Stimulated activated CD4-positive, alpha-beta T cell treated with anti-CD3 and anti-CD28 coated beads, Interleukin-4, amount 100 ng/mL, for 48 hours (primary cell): ENCODE results near the gene C16orf87.

Source experiments
- DNase-seq, 2 donors: peaks; one replicate each; pipeline ENCODE4 v3.0.0-alpha.2; 2020; ENCODE audit warnings: low read depth in 2 of 2

Gene C16orf87

DNA sequence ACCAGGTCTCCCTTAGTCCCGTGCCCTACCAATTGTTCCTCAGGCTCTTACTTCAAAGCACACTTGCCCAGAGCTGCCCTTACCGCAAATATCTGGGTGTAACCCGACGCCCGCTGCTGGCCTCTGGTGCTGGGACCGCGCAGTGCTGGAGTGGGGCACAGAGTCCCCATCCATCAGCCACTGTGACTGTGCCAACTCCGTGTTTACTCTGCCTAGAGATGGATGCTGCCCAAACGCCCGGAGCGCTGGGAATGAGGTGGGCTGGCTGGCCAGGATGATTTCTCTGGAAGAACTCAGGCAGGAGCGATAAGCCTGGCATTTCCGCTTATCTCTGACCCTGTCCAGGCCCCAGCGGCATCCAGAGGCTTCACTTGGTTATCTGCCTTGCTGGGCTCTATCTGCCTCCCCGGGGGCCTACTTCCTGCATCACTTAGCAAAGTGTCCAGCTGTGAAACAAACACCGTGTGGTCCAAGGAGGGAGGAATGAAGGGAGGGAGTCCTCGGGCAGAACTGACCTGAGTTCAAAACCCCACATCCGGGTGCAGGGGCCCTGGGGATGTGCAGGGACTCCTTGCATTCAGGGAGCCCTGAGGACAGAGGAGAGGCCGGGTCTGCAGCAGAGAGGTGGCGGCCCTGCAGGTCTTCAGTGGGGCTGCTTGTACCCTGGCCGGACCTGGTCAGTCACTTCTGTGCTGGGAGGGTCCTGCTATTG lies 73.5 kb downstream of the C16orf87 start:
- DNase-seq, result no peak

DNA sequence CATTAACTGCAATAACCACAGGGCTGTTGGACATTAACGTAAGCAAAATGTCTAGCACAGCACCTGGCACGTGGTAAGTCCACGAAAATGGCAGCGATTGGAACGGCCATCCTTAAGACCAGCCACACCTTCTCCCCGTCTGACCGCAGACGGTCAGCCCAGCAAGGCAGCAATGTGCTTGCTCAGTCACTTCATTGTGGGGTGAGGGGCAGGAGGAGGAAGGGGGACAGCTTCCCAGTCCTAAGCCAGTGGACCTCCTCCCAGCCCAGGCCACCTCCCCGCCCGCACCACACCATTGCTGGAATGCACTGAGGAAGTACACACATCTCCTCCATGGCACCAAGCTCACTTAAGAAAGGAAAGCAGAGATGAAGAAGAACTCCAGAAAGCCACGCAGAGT lies 74.2 kb downstream of the C16orf87 start:
- no peak for DNase-seq

DNA sequence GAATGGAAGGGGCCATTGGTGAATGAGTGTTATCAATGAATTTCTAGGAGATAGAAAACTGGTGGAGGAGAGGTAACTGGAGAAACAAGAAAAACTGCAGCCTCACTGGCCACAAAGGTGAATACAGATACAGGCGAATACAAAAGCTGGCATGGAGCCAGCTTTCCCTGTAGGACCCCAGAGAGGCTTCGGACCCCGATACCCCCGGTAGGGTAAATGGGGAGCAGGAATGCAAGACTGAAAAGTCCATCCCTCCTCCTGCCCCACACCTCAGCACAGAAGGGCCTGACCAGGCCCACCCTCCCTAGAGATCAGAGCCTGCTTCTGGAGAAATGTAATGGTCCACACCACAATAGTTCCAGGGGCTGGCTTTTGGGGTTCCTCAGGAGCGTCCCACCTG lies 78.0 kb downstream of the C16orf87 start:
- no peak for DNase-seq

DNA sequence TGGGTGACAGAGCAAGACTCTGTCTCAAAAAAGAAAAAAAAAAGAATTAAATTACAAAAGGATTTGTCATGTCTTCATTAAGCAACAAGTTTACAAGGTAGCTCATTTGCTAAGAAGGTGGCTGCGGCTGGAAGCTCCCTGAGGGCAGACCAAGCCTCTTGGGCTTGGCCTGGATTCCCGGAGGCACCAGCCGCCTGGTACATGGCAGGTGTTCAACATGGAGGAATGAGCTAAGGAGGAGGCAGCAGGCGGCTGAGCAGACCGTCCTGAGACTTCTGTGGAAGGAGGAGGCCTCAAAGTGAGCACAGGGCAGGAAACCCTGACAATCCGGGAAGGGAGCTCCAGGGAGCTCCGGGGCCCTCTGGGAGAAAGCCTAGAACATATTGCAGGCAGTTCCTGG lies 79.6 kb downstream of the C16orf87 start:
- DNase-seq, result no peak

DNA sequence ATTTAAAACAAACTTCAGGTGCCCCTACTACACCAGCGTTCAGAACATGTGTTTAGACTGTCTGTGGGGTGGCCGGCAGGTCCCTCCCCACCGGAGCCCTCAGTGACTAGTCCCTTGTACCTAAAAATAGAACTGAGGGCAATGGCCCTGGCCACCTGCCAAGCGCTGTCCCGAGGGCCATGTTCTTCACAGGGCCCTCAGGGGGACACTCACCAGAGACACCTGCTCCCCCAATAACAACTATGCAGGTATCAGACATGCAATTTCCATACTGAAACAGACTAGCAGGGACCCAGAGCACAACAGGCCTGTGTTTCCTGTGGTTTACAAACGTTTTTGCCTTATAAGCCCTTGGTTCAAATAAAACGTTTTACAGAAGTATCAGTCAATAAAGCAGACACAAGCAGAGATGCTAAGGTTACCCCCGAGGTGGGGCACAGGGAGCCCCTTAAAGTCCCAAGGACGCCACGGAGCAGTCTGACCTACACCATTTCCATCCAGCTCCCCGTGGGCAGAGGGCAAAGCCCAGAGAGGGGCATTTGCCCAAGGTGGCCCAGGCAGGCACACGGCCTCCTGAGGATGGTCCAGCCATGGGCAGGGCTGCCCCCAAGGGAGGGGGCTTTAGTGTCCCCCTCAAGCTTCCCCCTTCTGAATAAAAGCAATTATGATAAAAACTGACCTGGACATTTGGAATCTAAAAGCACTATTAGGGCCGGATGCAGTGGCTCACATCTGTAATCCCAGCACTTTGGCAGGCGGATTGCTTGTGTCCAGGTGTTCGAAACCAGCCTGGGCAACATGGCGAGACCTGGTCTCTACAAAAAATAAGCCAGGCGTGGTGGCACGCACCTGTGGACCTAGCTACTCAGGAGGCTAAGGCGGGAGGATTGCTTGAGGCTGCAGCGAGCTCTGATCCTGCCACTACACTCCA lies 81.9 kb downstream of the C16orf87 start:
- DNase-seq, result no peak

DNA sequence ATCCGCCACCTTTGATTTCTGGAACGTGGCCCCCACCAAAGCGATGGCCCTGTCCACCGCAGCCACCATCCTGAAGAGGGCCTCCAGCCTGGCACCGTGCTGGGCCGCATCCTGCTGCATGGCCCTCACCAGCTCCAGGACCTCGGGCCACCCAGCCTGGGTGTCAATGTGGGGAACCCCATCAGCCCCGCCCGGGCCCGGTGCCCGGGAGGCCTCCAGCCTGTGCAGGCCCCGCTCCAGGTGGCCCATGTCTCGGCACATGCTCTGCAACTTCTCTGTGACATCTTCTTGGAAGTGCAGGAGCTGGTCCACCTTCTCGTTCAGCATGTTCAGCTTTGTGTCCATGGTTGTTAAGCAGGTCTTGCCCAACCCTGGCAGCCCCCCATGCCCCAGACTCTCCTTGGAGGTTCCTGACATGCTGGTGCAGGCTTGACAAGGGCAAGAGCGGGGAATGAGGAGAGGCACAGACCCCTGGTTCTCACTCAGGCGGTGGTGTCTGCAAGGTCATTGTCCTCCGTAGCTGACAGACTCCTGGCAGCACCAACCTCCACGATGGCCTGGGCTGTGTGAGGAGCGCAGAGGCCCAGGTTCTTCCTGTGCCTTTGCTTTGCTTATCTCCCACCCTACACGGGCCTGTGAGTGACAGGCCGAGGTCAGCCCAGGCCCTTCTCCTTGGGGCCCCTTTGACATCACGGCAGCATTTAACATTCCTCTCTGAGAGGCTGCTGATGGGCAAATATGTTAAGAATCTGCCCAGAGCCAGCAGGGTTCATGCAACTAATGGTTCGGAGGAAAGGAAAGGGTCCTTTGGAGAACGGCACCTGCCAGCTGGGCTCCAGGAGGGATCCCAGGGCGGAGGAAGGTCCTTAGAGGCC lies 83.0 kb downstream of the C16orf87 start, which contains the start of gene MYLK3:
MYLK3 (minus strand) TSS at position 568 of the 875 bp plus-strand sequence; CDS start at position 417, 151 bp downstream.
- DNase-seq, result no peak

DNA sequence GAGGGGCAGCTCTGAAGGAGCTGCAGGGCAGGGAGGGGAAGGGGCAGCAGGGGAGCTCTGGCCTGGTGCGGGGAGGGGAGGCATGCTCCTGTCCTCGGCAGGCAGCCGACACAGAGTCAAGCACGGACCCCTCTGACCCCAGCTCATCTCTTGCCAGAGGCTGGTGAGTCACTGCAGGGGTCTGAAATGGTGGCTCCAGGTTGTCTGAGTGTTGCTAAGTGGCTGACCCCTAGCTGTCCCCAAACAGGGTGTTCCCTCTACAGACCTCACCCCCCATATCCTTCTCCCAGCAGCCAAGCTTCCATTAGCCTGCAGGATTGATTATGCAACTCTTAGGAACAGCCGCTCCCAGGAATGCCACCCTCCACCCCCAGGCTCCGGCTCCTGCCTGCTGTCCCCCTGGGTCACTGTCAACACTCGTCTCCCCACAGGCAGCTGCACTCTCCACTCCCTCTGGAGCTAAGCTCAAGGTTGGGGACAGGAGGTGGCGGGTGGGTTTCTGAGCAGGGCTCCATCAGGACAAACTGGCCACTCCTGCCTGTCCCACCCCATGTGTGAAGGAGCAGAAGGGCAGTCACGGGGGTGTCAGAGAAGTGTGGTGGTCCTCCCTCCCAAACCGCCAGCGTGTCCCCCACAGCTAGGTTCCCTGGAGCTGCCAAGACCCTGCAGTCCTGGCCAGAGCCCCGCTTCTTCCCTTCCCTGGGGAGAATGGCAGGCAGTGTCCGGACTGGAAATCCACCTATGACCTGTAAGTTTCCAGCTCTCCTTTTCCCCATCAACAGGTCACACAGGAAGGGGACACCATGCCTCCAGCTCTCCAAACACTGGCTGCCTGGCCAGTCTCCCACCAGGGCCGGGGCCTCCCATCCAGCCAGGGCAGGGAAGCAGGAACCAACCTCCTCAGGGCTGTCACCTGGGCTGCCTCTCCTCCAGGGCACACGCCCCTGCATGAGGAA lies 83.9 kb downstream of the C16orf87 start:
- no peak for DNase-seq
